Adrenal gland (tissue), 5 donors: ENCODE data around the gene ELOA2.

Experiments
- CTCF ChIP-seq, 6 experiments: fragments of 450-650 bp in 4 of 6; fragments of 200-600 bp in 2 of 6; sonication (generic) in 1 of 6; IDR thresholded peaks; 1 replicate in 5 of 6; 2 replicates in 1 of 6; pipeline versions ENCODE4 v1.5.1 to v1.8.0; 2016 to 2021; ENCODE audit warnings: antibody characterized with exemption in 6 of 6, mild to moderate bottlenecking in 2 of 6, moderate library complexity in 1 of 6
- POLR2A ChIP-seq, 2 donors: fragments of 450-650 bp; IDR thresholded peaks; one replicate each; pipeline ENCODE4 v1.6.1; 2017; ENCODE audit warnings: antibody characterized with exemption in 2 of 2, mild to moderate bottlenecking in 2 of 2, moderate library complexity in 1 of 2
- donor health status: DM: no; HTN: no; CAD: no.

GRCh38 chr18:47054369-47054768 is 18.9 kb upstream of the ELOA2 start:
- TF ChIP-seq CTCF (IDR thresholded peaks at IDR 0.05), result no peak
- TF ChIP-seq POLR2A (IDR thresholded peaks at IDR 0.05), result no peak
